DOHH2 (cell line): ENCODE measurements around the gene NHLRC3.

ENCODE experiments used
- CTCF ChIP-seq: fragments of 200-600 bp; sonication (generic); IDR thresholded peaks from one replicate; pipeline ENCODE4 v1.5.1; 2014; ENCODE audit warnings: antibody characterized with exemption, mild to moderate bottlenecking, low read depth, low read length; ENCODE audit not compliant: poor library complexity, severe bottlenecking
- EZH2phosphoT487 ChIP-seq: fragments of 200-600 bp; sonication (generic); IDR thresholded peaks from 2 replicates; pipeline ENCODE4 v1.6.1; 2017; ENCODE audit warnings: borderline replicate concordance, mild to moderate bottlenecking, antibody characterized with exemption, low read length, moderate library complexity, mixed read lengths

DNA sequence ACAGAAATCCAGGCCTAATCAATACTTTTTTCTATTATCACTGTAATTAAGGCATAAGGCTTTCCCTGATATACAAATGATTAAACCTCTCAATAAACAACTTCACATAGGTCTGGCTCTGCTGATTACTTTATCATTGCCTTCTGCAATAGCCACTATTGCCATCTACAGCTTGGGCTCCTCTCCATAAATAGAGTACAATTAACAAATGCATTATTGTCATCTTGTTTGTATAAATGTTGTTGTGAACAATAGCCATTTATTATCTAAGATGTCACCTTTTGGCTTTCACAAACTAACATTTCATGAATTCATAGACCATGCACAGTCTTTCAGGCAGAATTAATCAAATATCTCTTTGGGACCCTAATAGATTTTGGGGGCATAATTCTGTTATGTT, 53.3 kb downstream of the NHLRC3 start:
- TF ChIP-seq CTCF (no peak), EZH2phosphoT487 (no peak)
